H9 (cell line): ENCODE measurements around the gene NUP98. TPM values are rescaled to one million over a fixed set of nuclear protein-coding genes. Genes with fewer than 3 reads are reported as not detected.

Source experiments
- DNase-seq: peaks from one replicate; pipeline ENCODE4 v3.0.0-alpha.2; 2017
- H2AFZ ChIP-seq: one replicate; pipeline ENCODE4 v1.6.1; 2013; ENCODE audit warnings: mild to moderate bottlenecking, low read length, control low read depth, moderate library complexity
- H2AK5ac ChIP-seq: 2 replicates; pipeline ENCODE4 v1.6.1; 2013; ENCODE audit warnings: low read length, control low read depth, mixed read lengths; ENCODE audit not compliant: insufficient read length
- H2BK120ac ChIP-seq: one replicate; pipeline ENCODE4 v1.6.1; 2013; ENCODE audit warnings: low read depth, mild to moderate bottlenecking, low read length, control low read depth, inconsistent platforms; ENCODE audit not compliant: poor library complexity, severe bottlenecking
- H2BK12ac ChIP-seq: 2 replicates; pipeline ENCODE4 v1.6.1; 2013; ENCODE audit warnings: low read length, control low read depth, mixed read lengths, low read depth; ENCODE audit not compliant: insufficient read length
- H2BK15ac ChIP-seq: 2 replicates; pipeline ENCODE4 v1.6.1; 2013; ENCODE audit warnings: low read depth, low read length, control low read depth
- H2BK20ac ChIP-seq: one replicate; pipeline ENCODE4 v1.6.1; 2013; ENCODE audit warnings: low read depth, mild to moderate bottlenecking, low read length, control low read depth, inconsistent platforms; ENCODE audit not compliant: poor library complexity, severe bottlenecking
- H2BK5ac ChIP-seq: 2 replicates; pipeline ENCODE4 v1.6.1; 2013; ENCODE audit warnings: low read length, control low read depth, mixed read lengths; ENCODE audit not compliant: insufficient read length
- H3K14ac ChIP-seq: 2 replicates; pipeline ENCODE4 v1.6.1; 2013; ENCODE audit warnings: low read length, control low read depth; ENCODE audit not compliant: insufficient read depth
- H3K18ac ChIP-seq: 2 replicates; pipeline ENCODE4 v1.6.1; 2013; ENCODE audit warnings: low read depth, mild to moderate bottlenecking, mixed read lengths, low read length, control low read depth; ENCODE audit not compliant: insufficient read length
- H3K23ac ChIP-seq: 2 replicates; pipeline ENCODE4 v1.6.1; 2013; ENCODE audit warnings: low read length, control low read depth, mixed read lengths, low read depth; ENCODE audit not compliant: insufficient read length
- H3K23me2 ChIP-seq: 2 replicates; pipeline ENCODE4 v1.6.1; 2013; ENCODE audit warnings: low read depth, mild to moderate bottlenecking, mixed read lengths, low read length, control low read depth; ENCODE audit not compliant: insufficient read length, poor library complexity, severe bottlenecking
- H3K27ac ChIP-seq: 2 replicates; pipeline ENCODE4 v1.5.1; 2013; ENCODE audit warnings: low read length, control low read depth, mixed read lengths, low read depth; ENCODE audit not compliant: insufficient read length
- H3K27me3 ChIP-seq: 2 replicates; pipeline ENCODE4 v1.6.1; 2013; ENCODE audit warnings: low read length, control low read depth, inconsistent platforms; ENCODE audit not compliant: insufficient read depth
- H3K4ac ChIP-seq: 2 replicates; pipeline ENCODE4 v1.6.1; 2013; ENCODE audit warnings: low read depth, mild to moderate bottlenecking, control low read depth, inconsistent platforms, low read length, moderate library complexity
- H3K4me1 ChIP-seq: 2 replicates; pipeline ENCODE4 v1.6.1; 2013; ENCODE audit warnings: low read length, control low read depth, inconsistent platforms; ENCODE audit not compliant: insufficient read depth
- H3K4me2 ChIP-seq: 2 replicates; pipeline ENCODE4 v1.6.1; 2013; ENCODE audit warnings: low read length, control low read depth, mixed read lengths; ENCODE audit not compliant: insufficient read length, insufficient read depth
- H3K56ac ChIP-seq: 2 replicates; pipeline ENCODE4 v1.6.1; 2013; ENCODE audit warnings: low read depth, mild to moderate bottlenecking, mixed read lengths, low read length, control low read depth; ENCODE audit not compliant: insufficient read length
- H3K79me1 ChIP-seq: 2 replicates; pipeline ENCODE4 v1.6.1; 2013; ENCODE audit warnings: low read depth, mild to moderate bottlenecking, moderate library complexity, low read length, control low read depth, inconsistent platforms; ENCODE audit not compliant: insufficient read depth, poor library complexity, severe bottlenecking
- H3K79me2 ChIP-seq: 2 replicates; pipeline ENCODE4 v1.6.1; 2013; ENCODE audit warnings: low read length, control low read depth, inconsistent platforms; ENCODE audit not compliant: insufficient read depth
- H3K9ac ChIP-seq: 2 replicates; pipeline ENCODE4 v1.6.1; 2013; ENCODE audit warnings: low read length, control low read depth, mixed read lengths; ENCODE audit not compliant: insufficient read length; ENCODE audit errors: extremely low read depth
- H3K9me3 ChIP-seq: one replicate; pipeline ENCODE4 v1.6.1; 2013; ENCODE audit warnings: low read depth, low read length, inconsistent platforms; ENCODE audit not compliant: control insufficient read depth
- H3T11ph ChIP-seq: one replicate; pipeline ENCODE4 v1.6.1; 2013; ENCODE audit warnings: mild to moderate bottlenecking, low read length, control low read depth, inconsistent platforms
- H4K20me1 ChIP-seq: one replicate; pipeline ENCODE4 v1.6.1; 2013; ENCODE audit not compliant: control insufficient read depth, insufficient read length, insufficient read depth
- H4K5ac ChIP-seq: 2 replicates; pipeline ENCODE4 v1.6.1; 2013; ENCODE audit warnings: low read depth, mild to moderate bottlenecking, mixed read lengths, low read length, control low read depth; ENCODE audit not compliant: insufficient read length
- H4K8ac ChIP-seq: replicated peaks from 2 replicates; pipeline ENCODE4 v1.6.1; 2013; ENCODE audit warnings: low read length, control low read depth, mixed read lengths, low read depth; ENCODE audit not compliant: insufficient read length
- H4K91ac ChIP-seq: 2 replicates; pipeline ENCODE4 v1.6.1; 2013; ENCODE audit warnings: low read depth, mild to moderate bottlenecking, moderate library complexity, mixed read lengths, low read length, control low read depth; ENCODE audit not compliant: insufficient read length
- H3K27ac Mint-ChIP-seq, 3 experiments: 2 replicates in 2 of 3; 3 replicates in 1 of 3; pipeline ENCODE4 v1.8.0; 2020 to 2021; ENCODE audit warnings: mixed read lengths in 3 of 3, mild to moderate bottlenecking in 1 of 3, moderate library complexity in 1 of 3
- H3K27me3 Mint-ChIP-seq: 2 replicates; pipeline ENCODE4 v1.8.0; 2021; ENCODE audit warnings: low read depth, mild to moderate bottlenecking, moderate library complexity, mixed read lengths
- H3K36me3 Mint-ChIP-seq, 3 experiments: 2 replicates in 2 of 3; 3 replicates in 1 of 3; pipeline ENCODE4 v1.8.0; 2020 to 2021; ENCODE audit warnings: low read depth in 3 of 3, mixed read lengths in 3 of 3; ENCODE audit not compliant: insufficient read depth in 1 of 3
- H3K4me1 Mint-ChIP-seq, 2 experiments: 2 replicates each; pipeline ENCODE4 v1.8.0; 2020; ENCODE audit warnings: mixed read lengths in 2 of 2
- H3K4me3 Mint-ChIP-seq, 2 experiments: 2 replicates in 1 of 2; 3 replicates in 1 of 2; pipeline ENCODE4 v1.8.0; 2020 to 2021; ENCODE audit warnings: mild to moderate bottlenecking in 2 of 2, mixed read lengths in 2 of 2, moderate library complexity in 1 of 2
- H3K9me3 Mint-ChIP-seq, 2 experiments: 2 replicates in 1 of 2; 3 replicates in 1 of 2; pipeline ENCODE4 v1.8.0; 2020; ENCODE audit warnings: mild to moderate bottlenecking in 2 of 2, mixed read lengths in 2 of 2, moderate library complexity in 1 of 2
- WGBS: extraction: QIAGEN DNeasy Blood & Tissue Kit; methylation state at CpG from one replicate; pipeline ENCODE4 v1.1.7; 2013; ENCODE audit warnings: missing lambda C conversion rate, low lambda C conversion rate, mixed read lengths; ENCODE audit not compliant: insufficient read length; ENCODE audit errors: extremely low coverage; 5-methylcytosine and 5-hydroxymethylcytosine counted together
- total RNA-seq: library from RNA; stranded (reverse); gene quantifications from 2 replicates; pipeline ENCODE4 v1.2.1, GENCODE V29; 2021
- TF ChIP-seq, protein P1 (sequence below): fragments of 200-600 bp; sonication (generic); conservative IDR thresholded peaks from 3 replicates; pipeline ENCODE4 v1.8.0; 2021; ENCODE audit warnings: antibody characterized with exemption, mild to moderate bottlenecking

NUP98 gene
- total RNA-seq, 1 experiment from 2014 or later, result 105 TPM

DNA sequence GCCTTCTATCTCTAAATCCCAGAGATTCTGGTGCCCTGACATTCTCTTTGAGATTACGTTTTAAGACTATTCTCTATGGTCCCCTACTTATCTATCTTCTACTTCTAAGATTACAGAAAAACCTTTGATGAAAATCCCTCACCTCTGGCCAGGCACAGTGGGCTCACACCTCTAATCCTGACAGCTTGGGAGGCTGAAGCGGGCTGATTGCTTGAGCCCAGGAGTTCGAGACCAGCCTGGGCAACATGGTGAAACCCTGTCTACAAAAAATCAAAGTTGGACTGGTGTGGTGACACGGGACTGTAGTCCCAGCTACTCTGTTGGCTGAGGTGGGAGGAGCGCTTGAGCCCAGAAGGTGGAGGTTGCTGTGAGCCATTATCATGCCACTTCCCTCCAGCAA, 14.4 kb downstream of the NUP98 start:
- H4K5ac ChIP-seq, result no peak overlapping the region
- no peak overlapping the region for H2BK120ac ChIP-seq
- no peak overlapping the region for H4K91ac ChIP-seq
- TF ChIP-seq, protein P1, sequence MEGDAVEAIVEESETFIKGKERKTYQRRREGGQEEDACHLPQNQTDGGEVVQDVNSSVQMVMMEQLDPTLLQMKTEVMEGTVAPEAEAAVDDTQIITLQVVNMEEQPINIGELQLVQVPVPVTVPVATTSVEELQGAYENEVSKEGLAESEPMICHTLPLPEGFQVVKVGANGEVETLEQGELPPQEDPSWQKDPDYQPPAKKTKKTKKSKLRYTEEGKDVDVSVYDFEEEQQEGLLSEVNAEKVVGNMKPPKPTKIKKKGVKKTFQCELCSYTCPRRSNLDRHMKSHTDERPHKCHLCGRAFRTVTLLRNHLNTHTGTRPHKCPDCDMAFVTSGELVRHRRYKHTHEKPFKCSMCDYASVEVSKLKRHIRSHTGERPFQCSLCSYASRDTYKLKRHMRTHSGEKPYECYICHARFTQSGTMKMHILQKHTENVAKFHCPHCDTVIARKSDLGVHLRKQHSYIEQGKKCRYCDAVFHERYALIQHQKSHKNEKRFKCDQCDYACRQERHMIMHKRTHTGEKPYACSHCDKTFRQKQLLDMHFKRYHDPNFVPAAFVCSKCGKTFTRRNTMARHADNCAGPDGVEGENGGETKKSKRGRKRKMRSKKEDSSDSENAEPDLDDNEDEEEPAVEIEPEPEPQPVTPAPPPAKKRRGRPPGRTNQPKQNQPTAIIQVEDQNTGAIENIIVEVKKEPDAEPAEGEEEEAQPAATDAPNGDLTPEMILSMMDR, result no peak
- Mint-ChIP-seq H3K4me1 (peaks cover 7 to 8% of the 10 kb centered on the region in 2 experiments), H3K4me3 (no peak overlapping the region; a peak in 1 of 5 replicates), H3K9me3 (no peaks in the 10 kb centered on the region), H3K27me3 (no peaks in the 10 kb centered on the region), H3K36me3 (peaks cover 22 to 52% (median 48%) of the 10 kb centered on the region in 3 experiments; a peak in 6 of 7 replicates), H3K27ac (peak overlapping the region; percentile 80 to 90 (median 87); a peak in 6 of 7 replicates)
- H2AK5ac ChIP-seq, result no peak overlapping the region
- H3K79me2 ChIP-seq, result peaks cover 23% of the 10 kb centered on the region; the same call in 1 of the 2 replicates
- no peak overlapping the region for H3K9ac ChIP-seq
- no peak overlapping the region for H2BK15ac ChIP-seq
- H3K9me3 ChIP-seq, result no peaks in the 10 kb centered on the region
- H3K18ac ChIP-seq, result no peak overlapping the region
- no peaks in the 10 kb centered on the region for H3K23me2 ChIP-seq
- H4K8ac ChIP-seq, result no peak overlapping the region
- peak; percentile 36 for DNase-seq
- H3K14ac ChIP-seq, result no peak overlapping the region
- no peak overlapping the region for H3K4me2 ChIP-seq
- H2AFZ ChIP-seq, result no peak overlapping the region
- H4K20me1 ChIP-seq, result no peaks in the 10 kb centered on the region
- no peak overlapping the region for H3K4ac ChIP-seq
- H2BK12ac ChIP-seq, result no peak overlapping the region
- H3K23ac ChIP-seq, result no peak overlapping the region
- H3K27me3 ChIP-seq, result no peaks in the 10 kb centered on the region
- peaks cover 8% of the 10 kb centered on the region for H3K79me1 ChIP-seq
- no peak overlapping the region for H3T11ph ChIP-seq
- no peak overlapping the region for H3K27ac ChIP-seq
- no peak overlapping the region for H2BK20ac ChIP-seq
- no CpG with 5 or more reads among the region's 5 CpGs for whole genome bisulfite sequencing
- H3K4me1 ChIP-seq, result no peaks in the 10 kb centered on the region
- no peak overlapping the region for H3K56ac ChIP-seq
- no peak overlapping the region for H2BK5ac ChIP-seq
